ENCODE results near the gene KRTAP5-9. TPM values are rescaled to one million over a fixed set of nuclear protein-coding genes. Genes with fewer than 3 reads are reported as not detected.
"Not testable (repeated sequence)": the region's sequence is repeated elsewhere in the genome, so short reads cannot be mapped to it uniquely, and the experiment has no call there.

KRTAP5-9 gene
- total and polyA plus RNA-seq, 4 donors, result 0.41 to 0.57 TPM; not detected in 2

DNA sequence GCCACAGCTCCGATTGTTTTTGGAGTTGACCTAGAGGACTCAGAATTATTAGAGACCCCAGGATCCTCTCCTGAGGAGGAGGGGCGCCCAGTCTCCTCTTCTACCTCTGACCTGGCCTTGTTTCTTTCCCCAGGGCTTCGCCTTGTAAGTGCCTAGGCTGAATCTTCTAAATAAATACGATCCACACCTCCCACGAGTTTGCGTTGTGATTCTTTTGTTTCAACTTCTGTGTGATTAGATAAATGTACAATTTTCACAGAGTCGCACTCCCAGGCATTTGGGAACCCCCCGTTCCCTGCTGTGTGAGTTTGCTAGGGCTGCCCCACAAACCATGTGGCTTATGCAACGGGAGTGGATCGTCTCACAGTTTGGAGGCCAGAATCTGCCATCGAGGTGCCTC lies 9.2 kb upstream of the KRTAP5-9 start:
- no peaks in the 10 kb centered on the region for H3K27me3 ChIP-seq (ENCODE audit: control insufficient read depth in 1 of 2, insufficient read depth in 2 of 2, low read length in 1 of 2)
- ATAC-seq (ENCODE audit: low FRiP score) (no peak), DNase-seq (peak in 1 of 2 donors; percentile 32)
- no peaks in the 10 kb centered on the region for H3K36me3 ChIP-seq (ENCODE audit: control insufficient read depth in 1 of 2, insufficient read depth in 2 of 2, low read length in 1 of 2)
- H3K4me1 ChIP-seq (ENCODE audit: control insufficient read depth in 1 of 2, insufficient read depth in 2 of 2, low read length in 2 of 2), result no peaks in the 10 kb centered on the region
- H3K27ac ChIP-seq (ENCODE audit: low read depth in 1 of 2, low read length in 2 of 2), result no peak overlapping the region
- H3K4me3 ChIP-seq (ENCODE audit: low read length in 2 of 2), result no peak overlapping the region
- intact Hi-C loops (cut with DNase I), result no loop called here
- 81 to 83% methylated on average over 11 of the region's 11 CpGs for WGBS, 2 donors
- H3K9me3 ChIP-seq (ENCODE audit: control insufficient read depth, low read length), result no peaks in the 10 kb centered on the region

DNA sequence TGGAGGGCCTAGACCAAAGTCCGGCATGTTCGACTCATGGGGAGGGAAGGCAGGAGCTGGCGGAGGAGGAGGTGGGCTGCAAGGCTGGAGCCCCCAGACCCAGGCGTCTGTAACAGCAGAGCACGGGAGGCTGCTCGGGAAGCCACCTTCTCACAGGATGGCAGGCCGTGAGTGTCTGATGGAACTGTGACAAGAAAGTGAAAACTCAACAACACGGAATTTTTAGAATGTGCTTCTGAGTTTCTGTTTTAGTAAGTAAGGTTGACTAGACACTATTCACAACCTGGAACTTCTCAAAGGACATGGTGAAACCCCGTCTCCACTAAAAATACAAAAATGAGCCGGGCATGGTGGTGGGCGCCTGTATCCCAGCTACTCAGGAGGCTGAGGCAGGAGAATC lies 8.2 kb upstream of the KRTAP5-9 start:
- H3K4me3 ChIP-seq (ENCODE audit: low read length in 2 of 2); ATAC-seq (ENCODE audit: low FRiP score); H3K27me3 ChIP-seq (ENCODE audit: control insufficient read depth in 1 of 2, insufficient read depth in 2 of 2, low read length in 1 of 2); H3K27ac ChIP-seq (ENCODE audit: low read depth in 1 of 2, low read length in 2 of 2); H3K9me3 ChIP-seq (ENCODE audit: control insufficient read depth, low read length); H3K4me1 ChIP-seq (ENCODE audit: control insufficient read depth in 1 of 2, insufficient read depth in 2 of 2, low read length in 2 of 2); H3K36me3 ChIP-seq (ENCODE audit: control insufficient read depth in 1 of 2, insufficient read depth in 2 of 2, low read length in 1 of 2); intact Hi-C loops (cut with DNase I): not testable (repeated sequence)
- DNase-seq, result peak in 1 of 2 donors; percentile 25
- 82 to 89% methylated on average over 11 of the region's 11 CpGs for WGBS, 2 donors

DNA sequence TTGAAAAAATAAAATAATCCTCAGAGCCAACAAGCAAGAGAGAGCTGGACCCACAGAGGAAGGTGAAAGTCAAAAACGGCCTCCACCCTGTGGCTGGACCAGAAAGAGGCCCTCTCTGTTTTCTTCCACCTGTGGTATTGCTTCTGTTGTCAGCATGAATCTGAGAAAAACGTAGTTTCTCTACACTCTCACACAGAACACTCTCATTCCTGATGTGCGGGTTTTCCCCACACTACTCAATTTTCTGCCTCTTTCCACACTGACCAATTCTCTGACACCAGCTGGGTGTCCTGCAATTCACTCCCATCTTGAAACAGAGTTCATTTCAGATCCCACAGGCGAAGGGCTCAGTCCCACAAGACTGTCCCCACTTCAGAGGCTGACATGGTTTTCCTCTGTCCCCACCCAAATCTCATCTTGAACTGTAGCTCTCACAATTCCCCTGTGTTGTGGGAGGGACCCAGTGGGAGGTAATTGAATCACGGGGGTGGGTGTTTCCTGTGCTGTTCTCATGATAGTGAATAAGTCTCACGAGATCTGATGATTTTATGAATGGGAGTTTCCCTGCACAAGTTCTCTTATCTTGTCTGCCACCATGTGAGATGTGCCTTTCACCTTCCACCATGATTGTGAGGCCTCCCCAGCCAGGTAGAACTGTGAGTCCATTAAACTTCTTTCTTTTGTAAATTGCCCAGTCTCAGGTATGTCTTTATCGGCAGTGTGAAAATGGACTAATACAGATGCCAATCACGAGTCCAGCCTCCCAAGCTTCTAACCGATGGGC lies 7.5 kb upstream of the KRTAP5-9 start:
- intact Hi-C loops (cut with DNase I); H3K27ac ChIP-seq (ENCODE audit: low read depth in 1 of 2, low read length in 2 of 2); H3K4me3 ChIP-seq (ENCODE audit: low read length in 2 of 2); H3K9me3 ChIP-seq (ENCODE audit: control insufficient read depth, low read length); H3K36me3 ChIP-seq (ENCODE audit: control insufficient read depth in 1 of 2, insufficient read depth in 2 of 2, low read length in 1 of 2); H3K4me1 ChIP-seq (ENCODE audit: control insufficient read depth in 1 of 2, insufficient read depth in 2 of 2, low read length in 2 of 2); H3K27me3 ChIP-seq (ENCODE audit: control insufficient read depth in 1 of 2, insufficient read depth in 2 of 2, low read length in 1 of 2); ATAC-seq (ENCODE audit: low FRiP score): not testable (repeated sequence)
- DNase-seq, result peak in 1 of 2 donors; percentile 11
- WGBS, 2 donors, result 81 to 84% methylated on average over 9 of the region's 9 CpGs

DNA sequence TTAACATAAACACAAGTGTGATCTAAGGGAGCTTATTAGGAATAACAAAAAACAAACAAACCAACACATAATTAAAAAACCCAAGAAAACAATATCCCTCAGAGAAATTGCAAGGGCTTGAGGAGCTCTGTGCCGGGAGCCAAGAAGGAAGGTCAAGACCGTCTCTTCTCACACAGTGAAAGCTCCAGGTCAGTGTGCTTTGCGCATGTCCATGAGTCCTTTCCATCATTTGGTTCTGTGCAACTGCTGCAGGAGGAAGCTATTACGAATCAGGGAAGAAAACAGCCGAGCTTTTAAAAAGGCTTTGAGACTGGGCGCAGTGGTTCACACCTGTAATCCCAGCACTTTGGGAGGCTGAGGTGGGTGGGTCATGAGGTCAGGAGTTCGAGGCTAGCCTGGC lies 5.8 kb upstream of the KRTAP5-9 start:
- H3K27ac ChIP-seq (ENCODE audit: low read depth in 1 of 2, low read length in 2 of 2), result no peak overlapping the region
- ATAC-seq (ENCODE audit: low FRiP score) (no peak), DNase-seq (peak in 1 of 2 donors; percentile 5)
- no peak overlapping the region for H3K4me3 ChIP-seq (ENCODE audit: low read length in 2 of 2)
- intact Hi-C loops (cut with DNase I), result no loop called here
- 86 to 88% methylated on average over 7 of the region's 7 CpGs for WGBS, 2 donors
- no peaks in the 10 kb centered on the region for H3K4me1 ChIP-seq (ENCODE audit: control insufficient read depth in 1 of 2, insufficient read depth in 2 of 2, low read length in 2 of 2)
- H3K9me3 ChIP-seq (ENCODE audit: control insufficient read depth, low read length), result peaks cover 4% of the 10 kb centered on the region
- no peaks in the 10 kb centered on the region for H3K36me3 ChIP-seq (ENCODE audit: control insufficient read depth in 1 of 2, insufficient read depth in 2 of 2, low read length in 1 of 2)
- no peaks in the 10 kb centered on the region for H3K27me3 ChIP-seq (ENCODE audit: control insufficient read depth in 1 of 2, insufficient read depth in 2 of 2, low read length in 1 of 2)

DNA sequence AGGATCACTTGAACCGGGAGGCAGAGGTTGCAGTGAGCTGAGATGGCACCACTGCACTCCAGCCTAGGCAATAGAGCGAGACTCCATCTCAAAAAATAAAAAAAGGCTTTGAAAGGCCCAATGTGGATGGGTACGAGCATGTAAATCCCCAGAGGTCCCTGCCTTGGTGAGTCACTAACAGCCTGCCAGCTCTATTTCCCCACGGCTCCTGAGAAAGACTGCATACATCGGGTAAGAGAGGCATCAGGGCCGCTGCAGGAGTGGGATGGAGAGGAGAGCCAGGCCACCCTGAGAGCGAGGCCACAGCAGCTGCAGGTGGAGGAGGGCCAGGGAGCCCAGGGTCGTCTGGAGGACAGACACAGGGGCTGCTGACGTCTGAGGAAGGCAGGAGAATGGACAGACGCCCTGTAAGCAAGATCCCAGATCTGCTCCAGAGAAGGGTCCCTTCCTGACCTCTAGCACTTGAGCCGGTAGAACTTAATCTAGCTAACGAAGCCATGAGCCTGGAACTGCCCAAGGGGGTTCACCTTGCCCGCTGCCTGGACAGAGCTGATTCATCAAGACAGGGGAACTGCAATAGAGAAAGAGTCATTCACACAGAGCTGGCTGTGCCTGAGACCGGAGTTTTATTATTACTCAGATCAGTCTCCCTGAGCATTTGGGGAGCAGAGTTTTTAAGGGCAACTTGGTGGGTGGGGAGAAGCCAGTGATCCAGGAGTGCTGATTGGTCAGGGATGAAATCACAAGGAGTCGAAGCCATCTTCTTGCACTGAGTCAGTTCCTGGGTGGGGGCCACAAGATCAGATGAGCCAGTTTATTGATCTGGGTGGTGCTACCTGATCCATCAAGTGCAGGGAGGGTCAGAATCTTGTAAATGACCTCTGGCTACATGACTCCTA lies 5.1 kb upstream of the KRTAP5-9 start:
- 61 to 63% methylated on average over 15 of the region's 15 CpGs for WGBS, 2 donors
- H3K27me3 ChIP-seq (ENCODE audit: control insufficient read depth in 1 of 2, insufficient read depth in 2 of 2, low read length in 1 of 2), result no peaks in the 10 kb centered on the region
- no peaks in the 10 kb centered on the region for H3K4me1 ChIP-seq (ENCODE audit: control insufficient read depth in 1 of 2, insufficient read depth in 2 of 2, low read length in 2 of 2)
- peak in 1 of 2 donors; percentile 45 for DNase-seq
- no peak for ATAC-seq (ENCODE audit: low FRiP score)
- intact Hi-C loops (cut with DNase I), result no loop called here
- no peak overlapping the region for H3K4me3 ChIP-seq (ENCODE audit: low read length in 2 of 2)
- no peak overlapping the region for H3K27ac ChIP-seq (ENCODE audit: low read depth in 1 of 2, low read length in 2 of 2)
- H3K9me3 ChIP-seq (ENCODE audit: control insufficient read depth, low read length), result peaks cover 4% of the 10 kb centered on the region
- H3K36me3 ChIP-seq (ENCODE audit: control insufficient read depth in 1 of 2, insufficient read depth in 2 of 2, low read length in 1 of 2), result no peaks in the 10 kb centered on the region

DNA sequence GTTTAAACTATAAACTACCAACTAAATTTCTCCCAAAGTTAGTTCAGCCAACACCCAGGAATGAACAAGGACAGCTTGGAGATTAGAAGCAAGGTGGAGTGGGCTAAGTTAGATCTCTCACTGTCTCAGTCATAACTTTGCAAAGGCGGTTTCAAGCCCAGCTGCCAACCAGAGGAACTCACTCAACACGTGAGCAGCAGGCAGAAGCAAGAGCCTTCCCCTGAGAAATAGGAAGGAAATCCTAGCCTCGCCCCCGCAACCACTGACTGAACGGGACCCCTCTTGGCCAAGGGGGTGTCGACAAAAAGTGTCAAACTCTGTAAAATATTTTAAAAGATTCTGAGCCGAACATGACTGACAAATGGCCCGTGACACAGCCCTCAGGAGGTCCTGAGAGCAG lies 4.4 kb upstream of the KRTAP5-9 start:
- WGBS, 2 donors, result 27 to 38% methylated on average over 8 of the region's 8 CpGs
- no peaks in the 10 kb centered on the region for H3K4me1 ChIP-seq (ENCODE audit: control insufficient read depth in 1 of 2, insufficient read depth in 2 of 2, low read length in 2 of 2)
- H3K27ac ChIP-seq (ENCODE audit: low read depth in 1 of 2, low read length in 2 of 2), result no peak overlapping the region
- ATAC-seq (ENCODE audit: low FRiP score) (no peak), DNase-seq (peak in 1 of 2 donors; percentile 28)
- H3K9me3 ChIP-seq (ENCODE audit: control insufficient read depth, low read length), result peaks cover 4% of the 10 kb centered on the region
- H3K27me3 ChIP-seq (ENCODE audit: control insufficient read depth in 1 of 2, insufficient read depth in 2 of 2, low read length in 1 of 2), result no peaks in the 10 kb centered on the region
- H3K4me3 ChIP-seq (ENCODE audit: low read length in 2 of 2), result no peak overlapping the region
- intact Hi-C loops (cut with DNase I), result no loop called here
- no peaks in the 10 kb centered on the region for H3K36me3 ChIP-seq (ENCODE audit: control insufficient read depth in 1 of 2, insufficient read depth in 2 of 2, low read length in 1 of 2)

DNA sequence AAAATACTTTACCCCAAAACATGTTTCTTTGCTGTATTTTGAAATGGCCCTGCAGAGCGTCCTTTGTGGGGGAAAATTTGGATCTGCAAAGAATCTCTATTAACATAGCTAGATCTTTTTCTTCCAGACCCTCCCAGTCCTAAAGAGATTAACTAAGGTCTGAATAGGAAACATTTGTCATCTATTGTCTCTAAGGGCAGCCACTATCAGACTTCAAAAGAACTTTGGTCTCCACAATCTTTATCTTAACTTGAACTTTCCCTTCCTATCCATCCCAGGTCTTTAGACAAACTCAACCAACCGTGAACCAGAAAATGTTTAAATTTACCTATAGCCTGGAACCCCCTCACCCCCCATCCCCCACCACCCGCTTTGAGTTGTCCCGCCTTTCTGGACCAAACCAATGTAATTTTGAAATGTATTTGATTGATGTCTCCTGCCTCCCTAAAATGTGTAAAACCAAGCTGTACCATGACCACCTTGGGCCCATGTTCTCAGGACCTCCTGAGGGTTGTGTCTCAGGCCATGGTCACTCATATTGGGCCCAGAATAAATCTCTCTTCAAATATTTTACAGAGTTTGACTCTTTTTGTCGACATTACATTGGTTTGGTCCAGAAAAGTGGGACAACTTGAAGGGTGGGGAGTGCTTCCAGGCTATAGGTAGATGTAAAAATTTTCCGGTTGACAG lies 3.5 kb upstream of the KRTAP5-9 start:
- ATAC-seq (ENCODE audit: low FRiP score) (no peak), DNase-seq (no peak)
- Histone ChIP-seq H3K9me3 (ENCODE audit: control insufficient read depth, low read length) (peaks cover 4% of the 10 kb centered on the region), H3K4me1 (ENCODE audit: control insufficient read depth in 1 of 2, insufficient read depth in 2 of 2, low read length in 2 of 2) (no peaks in the 10 kb centered on the region), H3K27me3 (ENCODE audit: control insufficient read depth in 1 of 2, insufficient read depth in 2 of 2, low read length in 1 of 2) (no peaks in the 10 kb centered on the region), H3K27ac (ENCODE audit: low read depth in 1 of 2, low read length in 2 of 2) (no peak overlapping the region), H3K36me3 (ENCODE audit: control insufficient read depth in 1 of 2, insufficient read depth in 2 of 2, low read length in 1 of 2) (no peaks in the 10 kb centered on the region), H3K4me3 (ENCODE audit: low read length in 2 of 2) (no peak overlapping the region)
- intact Hi-C loops (cut with DNase I), result no loop called here
- 81% methylated on average over 6 of the region's 6 CpGs for WGBS, 2 donors

DNA sequence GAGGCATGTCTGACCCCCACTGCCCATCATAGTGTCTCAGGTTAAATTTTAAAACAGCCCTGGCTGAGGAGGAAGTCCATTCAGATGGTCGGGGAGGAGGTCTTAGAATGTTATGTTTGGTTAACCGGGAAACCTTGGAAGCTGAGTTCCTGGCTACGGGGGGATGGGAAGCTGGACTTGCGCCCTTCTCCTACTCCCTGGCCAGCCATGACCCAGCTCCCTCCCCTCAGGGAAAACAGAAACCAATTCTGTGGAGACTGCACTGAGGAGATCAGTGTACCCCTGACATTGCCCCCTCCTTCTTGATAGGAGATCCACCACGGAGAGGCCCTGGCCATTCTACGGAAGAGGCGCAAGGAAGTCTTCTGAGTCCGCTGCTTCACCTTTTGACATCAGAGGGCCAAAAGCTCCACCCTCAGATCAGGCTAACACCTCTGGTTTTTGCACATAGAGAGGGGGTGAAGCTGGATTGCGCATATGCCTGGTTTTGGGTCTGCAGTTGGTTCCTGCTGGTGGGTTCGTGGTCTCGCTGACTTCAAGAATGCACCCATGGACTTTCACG lies 2.7 kb upstream of the KRTAP5-9 start:
- Histone ChIP-seq H3K36me3 (ENCODE audit: control insufficient read depth in 1 of 2, insufficient read depth in 2 of 2, low read length in 1 of 2) (no peaks in the 10 kb centered on the region), H3K27ac (ENCODE audit: low read depth in 1 of 2, low read length in 2 of 2) (no peak overlapping the region), H3K4me3 (ENCODE audit: low read length in 2 of 2) (no peak overlapping the region), H3K4me1 (ENCODE audit: control insufficient read depth in 1 of 2, insufficient read depth in 2 of 2, low read length in 2 of 2) (no peaks in the 10 kb centered on the region), H3K9me3 (ENCODE audit: control insufficient read depth, low read length) (peaks cover 4% of the 10 kb centered on the region), H3K27me3 (ENCODE audit: control insufficient read depth in 1 of 2, insufficient read depth in 2 of 2, low read length in 1 of 2) (no peaks in the 10 kb centered on the region)
- no peak for ATAC-seq (ENCODE audit: low FRiP score)
- intact Hi-C loops (cut with DNase I), result no loop called here
- DNase-seq, result peak in 1 of 2 donors; percentile 21
- WGBS, 2 donors, result 83 to 85% methylated on average over 12 of the region's 12 CpGs

Data from aorta (tissue), 5 donors.